Ovary (tissue), 3 donors: ENCODE measurements around the gene ARHGAP22.

Experiments used
- CTCF ChIP-seq, 3 donors: fragments of 450-650 bp in 2 of 3; fragments of 200-600 bp in 1 of 3; IDR thresholded peaks; one replicate each; pipeline versions ENCODE4 v1.5.1 to v1.8.0; 2016 to 2022; ENCODE audit warnings: antibody characterized with exemption in 3 of 3, mild to moderate bottlenecking in 1 of 3
- POLR2A ChIP-seq: fragments of 450-650 bp; IDR thresholded peaks from one replicate; pipeline ENCODE4 v1.6.1; 2017; ENCODE audit warnings: antibody characterized with exemption, mild to moderate bottlenecking, moderate library complexity
- donor health status: DM: no; HTN: no; CAD: no.

GRCh38 chr10:48604039-48604990 lies 558 bp downstream of the ARHGAP22 start:
- TF ChIP-seq CTCF (IDR thresholded peaks at IDR 0.05) = no peak
- TF ChIP-seq POLR2A = no peak
